Astrocyte of the spinal cord (primary cell): ENCODE measurements around the gene ZNRF3.

Source experiments
- DNase-seq: peaks from one replicate; pipeline ENCODE4 v3.0.0; 2011; ENCODE audit warnings: low read depth, low spot score
- H3K4me3 ChIP-seq: 2 replicates; pipeline ENCODE4 v1.5.1; 2011; ENCODE audit warnings: low read depth, mild to moderate bottlenecking, low read length, moderate library complexity
- CTCF ChIP-seq: IDR thresholded peaks from 2 replicates; pipeline ENCODE4 v1.5.1; 2012; ENCODE audit warnings: low read depth, mild to moderate bottlenecking, low read length, inconsistent platforms
- in situ Hi-C: cut with HindIII; loops from 2 replicates; pipeline ENCODE4 v1.10.0; 2017; ENCODE audit warnings: low sequenced_read_pairs

The ZNRF3 gene

GRCh38 chr22:28927630-28928029, 44.3 kb downstream of the ZNRF3 start:
- H3K4me3 ChIP-seq: no peak overlapping the region
- no peak for TF ChIP-seq CTCF
- in situ Hi-C loops: no loop called here
- DNase-seq: no peak

GRCh38 chr22:28929197-28929596, 45.8 kb downstream of the ZNRF3 start:
- no peak for DNase-seq
- in situ Hi-C loops: no loop called here

GRCh38 chr22:28930357-28931007, 47.1 kb downstream of the ZNRF3 start:
- no peak overlapping the region for H3K4me3 ChIP-seq
- in situ Hi-C loops: no loop called here
- TF ChIP-seq CTCF: no peak
- DNase-seq: no peak

More at GRCh38 chr22:28929197-28929596, 45.8 kb downstream of the ZNRF3 start:
- no peak overlapping the region for H3K4me3 ChIP-seq
- no peak for TF ChIP-seq CTCF

- no peak for TF ChIP-seq CTCF
- no peak overlapping the region for H3K4me3 ChIP-seq
- in situ Hi-C loops: no loop called here
- DNase-seq: no peak
Observed at GRCh38 chr22:28931844-28932567, 48.6 kb downstream of the ZNRF3 start.

- no peak for DNase-seq
- in situ Hi-C loops: no loop called here
- no peak for TF ChIP-seq CTCF
- no peak overlapping the region for H3K4me3 ChIP-seq
Observed at GRCh38 chr22:28933321-28933720, 49.9 kb downstream of the ZNRF3 start.

GRCh38 chr22:28934026-28934425, 50.7 kb downstream of the ZNRF3 start:
- DNase-seq: no peak
- in situ Hi-C loops: no loop called here
- no peak overlapping the region for H3K4me3 ChIP-seq
- no peak for TF ChIP-seq CTCF
